ENCODE results near the gene C5orf63. TPM values are rescaled to one million over a fixed set of nuclear protein-coding genes. Genes with fewer than 3 reads are reported as not detected.

The C5orf63 gene
- total and polyA plus RNA-seq, 2 of the 8 experiments (the other 6 are each of a cell fraction or from before 2014, with no cell fraction given): 0.67 to 0.71 TPM

DNA sequence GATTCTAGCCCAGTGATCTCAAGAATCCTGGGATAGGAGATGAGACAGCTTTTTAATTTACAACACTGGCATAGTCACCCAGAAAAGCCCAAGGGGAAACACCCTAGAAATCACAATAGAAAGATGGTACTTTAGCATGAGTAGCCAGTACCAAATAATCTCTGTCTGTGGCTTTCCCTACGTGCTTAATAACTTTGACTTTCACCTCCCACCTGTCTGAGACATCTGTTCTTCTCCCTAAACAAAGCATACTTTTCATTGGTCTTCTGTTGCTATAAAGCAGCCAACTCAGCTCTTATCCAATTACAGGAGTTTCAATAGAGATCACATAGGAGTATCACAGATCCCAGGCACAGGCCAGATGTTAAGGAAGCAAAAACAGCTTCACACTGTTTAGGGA is 53.4 kb downstream of the C5orf63 start:
- Histone ChIP-seq H3K9me3 (ENCODE audit: insufficient read depth in 2 of 2, low read depth in 1 of 2, low read length in 1 of 2) (no peaks in the 10 kb centered on the region), H2AFZ (ENCODE audit: low read length) (no peak overlapping the region), H4K8ac (ENCODE audit: extremely low read depth, insufficient read depth, low read length) (no peak overlapping the region), H3K27me3 (replicated peaks in 1 of 4; ENCODE audit: control insufficient read depth in 3 of 4, extremely low read depth in 1 of 4, insufficient read depth in 3 of 4, low read length in 3 of 4) (no peaks in the 10 kb centered on the region), H3K4ac (replicated peaks; ENCODE audit: insufficient read length, low read depth, low read length) (no peak overlapping the region), H3K23me2 (ENCODE audit: low read depth, low read length) (no peaks in the 10 kb centered on the region; the same call in 1 of the 2 replicates), H2BK5ac (ENCODE audit: low read depth, low read length) (no peak overlapping the region), H3K14ac (ENCODE audit: insufficient read length) (no peak overlapping the region), H3K79me1 (ENCODE audit: low read depth, low read length) (no peaks in the 10 kb centered on the region), H3K27ac (ENCODE audit: low read depth, low read length) (no peak overlapping the region), H4K91ac (replicated peaks; ENCODE audit: insufficient read length, low read length) (no peak overlapping the region), H3K56ac (replicated peaks; ENCODE audit: insufficient read length, low read depth, low read length) (no peak overlapping the region), H2BK20ac (ENCODE audit: low read length) (no peak overlapping the region), H3K18ac (ENCODE audit: extremely low read depth, low read length) (no peak overlapping the region), H3K9ac (replicated peaks in 1 of 4; ENCODE audit: extremely low read depth in 1 of 4, low read depth in 3 of 4, low read length in 3 of 4) (no peak overlapping the region), H3K4me1 (replicated peaks in 1 of 4; ENCODE audit: control insufficient read depth in 3 of 4, insufficient read depth in 4 of 4, low read length in 3 of 4) (no peaks in the 10 kb centered on the region; a peak in 1 of 7 replicates), H3K23ac (ENCODE audit: insufficient read length) (no peak overlapping the region), H4K20me1 (replicated peaks in 1 of 2; ENCODE audit: control insufficient read depth in 1 of 2, insufficient read depth in 2 of 2, low read length in 2 of 2) (peaks cover 0 to 1% of the 10 kb centered on the region in 2 experiments), H2BK15ac (ENCODE audit: low read length) (no peak overlapping the region), H4K5ac (ENCODE audit: insufficient read length, low read depth, low read length) (no peak overlapping the region), H2BK12ac (ENCODE audit: low read depth, low read length) (no peak overlapping the region), H2BK120ac (replicated peaks; ENCODE audit: low read depth, low read length) (no peak overlapping the region), H3K4me3 (ENCODE audit: extremely low read depth in 1 of 4, insufficient read depth in 2 of 4, low read depth in 3 of 4, low read length in 4 of 4) (no peak overlapping the region), H2AK5ac (ENCODE audit: low read depth, low read length) (no peak overlapping the region), H3K79me2 (ENCODE audit: control insufficient read depth in 1 of 2, insufficient read depth in 2 of 2, low read length in 2 of 2) (peaks cover 0 to 17% of the 10 kb centered on the region in 2 experiments; a peak in 2 of 4 replicates), H3K4me2 (ENCODE audit: insufficient read depth in 1 of 2, low read depth in 2 of 2, low read length in 2 of 2) (no peak overlapping the region), H3K36me3 (ENCODE audit: control insufficient read depth in 2 of 4, insufficient read depth in 4 of 4, low read length in 3 of 4) (no peaks in the 10 kb centered on the region)
- CTCF ChIA-PET (ENCODE audit: partially characterized antibody): interaction anchor here (1.0 kb wide), 1 partner anchor 9 kb away, joined by 4 read pairs; no protein-coding TSS in a partner anchor
- 63% methylated on average over 1 of the region's 1 CpG; no CpG with 5 or more reads in 1 of the 2 experiments for WGBS, 2 experiments (ENCODE audit: extremely low coverage in 1 of 2, insufficient coverage in 1 of 2, insufficient read length in 1 of 2, insufficient replicate concordance in 2 of 2, low coverage in 1 of 2, low lambda C conversion rate in 2 of 2, missing lambda C conversion rate in 1 of 2)
- DNase-seq (ENCODE audit: low read depth in 1 of 2, low spot score in 2 of 2) (no peak), FAIRE-seq (no peak)
- POLR2A ChIA-PET (ENCODE audit: partially characterized antibody): no interaction called here
- TF ChIP-seq PHF8 (conservative IDR thresholded peaks at IDR 0.05; ENCODE audit: low read depth, low read length) (no peak), NRF1 (IDR thresholded peaks at IDR 0.05; ENCODE audit: low read depth, low read length) (no peak), HDAC6 (IDR thresholded peaks at IDR 0.05; ENCODE audit: low read depth, low read length) (no peak), CREB1 (IDR thresholded peaks at IDR 0.05) (no peak), HDAC2 (IDR thresholded peaks at IDR 0.05; ENCODE audit: borderline replicate concordance in 1 of 2, low read depth in 2 of 2, low read length in 2 of 2) (no peak), MAFK (IDR thresholded peaks at IDR 0.05; ENCODE audit: low read depth, low read length) (no peak), ASH2L (IDR thresholded peaks at IDR 0.05; ENCODE audit: low read length) (no peak), JUN (IDR thresholded peaks at IDR 0.05; ENCODE audit: low read depth, low read length) (no peak)
- TF ChIP-seq, protein P1, sequence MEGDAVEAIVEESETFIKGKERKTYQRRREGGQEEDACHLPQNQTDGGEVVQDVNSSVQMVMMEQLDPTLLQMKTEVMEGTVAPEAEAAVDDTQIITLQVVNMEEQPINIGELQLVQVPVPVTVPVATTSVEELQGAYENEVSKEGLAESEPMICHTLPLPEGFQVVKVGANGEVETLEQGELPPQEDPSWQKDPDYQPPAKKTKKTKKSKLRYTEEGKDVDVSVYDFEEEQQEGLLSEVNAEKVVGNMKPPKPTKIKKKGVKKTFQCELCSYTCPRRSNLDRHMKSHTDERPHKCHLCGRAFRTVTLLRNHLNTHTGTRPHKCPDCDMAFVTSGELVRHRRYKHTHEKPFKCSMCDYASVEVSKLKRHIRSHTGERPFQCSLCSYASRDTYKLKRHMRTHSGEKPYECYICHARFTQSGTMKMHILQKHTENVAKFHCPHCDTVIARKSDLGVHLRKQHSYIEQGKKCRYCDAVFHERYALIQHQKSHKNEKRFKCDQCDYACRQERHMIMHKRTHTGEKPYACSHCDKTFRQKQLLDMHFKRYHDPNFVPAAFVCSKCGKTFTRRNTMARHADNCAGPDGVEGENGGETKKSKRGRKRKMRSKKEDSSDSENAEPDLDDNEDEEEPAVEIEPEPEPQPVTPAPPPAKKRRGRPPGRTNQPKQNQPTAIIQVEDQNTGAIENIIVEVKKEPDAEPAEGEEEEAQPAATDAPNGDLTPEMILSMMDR (IDR thresholded peaks at IDR 0.05; ENCODE audit: control extremely low read depth in 1 of 3, insufficient read depth in 1 of 3, low read depth in 1 of 3, low read length in 3 of 3): no peak
- TF ChIP-seq, protein P2, sequence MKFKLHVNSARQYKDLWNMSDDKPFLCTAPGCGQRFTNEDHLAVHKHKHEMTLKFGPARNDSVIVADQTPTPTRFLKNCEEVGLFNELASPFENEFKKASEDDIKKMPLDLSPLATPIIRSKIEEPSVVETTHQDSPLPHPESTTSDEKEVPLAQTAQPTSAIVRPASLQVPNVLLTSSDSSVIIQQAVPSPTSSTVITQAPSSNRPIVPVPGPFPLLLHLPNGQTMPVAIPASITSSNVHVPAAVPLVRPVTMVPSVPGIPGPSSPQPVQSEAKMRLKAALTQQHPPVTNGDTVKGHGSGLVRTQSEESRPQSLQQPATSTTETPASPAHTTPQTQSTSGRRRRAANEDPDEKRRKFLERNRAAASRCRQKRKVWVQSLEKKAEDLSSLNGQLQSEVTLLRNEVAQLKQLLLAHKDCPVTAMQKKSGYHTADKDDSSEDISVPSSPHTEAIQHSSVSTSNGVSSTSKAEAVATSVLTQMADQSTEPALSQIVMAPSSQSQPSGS (IDR thresholded peaks at IDR 0.05; ENCODE audit: low read length): no peak

Data from H1 (cell line).